ENCODE measurements around the gene PRRT1. TPM values are rescaled to one million over a fixed set of nuclear protein-coding genes. Genes with fewer than 3 reads are reported as not detected.
A peak's percentile ranks its signal among the peaks of the same experiment; 100 is the strongest.

PRRT1 gene
- total and polyA plus RNA-seq, 2 of the 4 experiments (the other 2 are of a cell fraction): 0.99 TPM; not detected in 1

DNA sequence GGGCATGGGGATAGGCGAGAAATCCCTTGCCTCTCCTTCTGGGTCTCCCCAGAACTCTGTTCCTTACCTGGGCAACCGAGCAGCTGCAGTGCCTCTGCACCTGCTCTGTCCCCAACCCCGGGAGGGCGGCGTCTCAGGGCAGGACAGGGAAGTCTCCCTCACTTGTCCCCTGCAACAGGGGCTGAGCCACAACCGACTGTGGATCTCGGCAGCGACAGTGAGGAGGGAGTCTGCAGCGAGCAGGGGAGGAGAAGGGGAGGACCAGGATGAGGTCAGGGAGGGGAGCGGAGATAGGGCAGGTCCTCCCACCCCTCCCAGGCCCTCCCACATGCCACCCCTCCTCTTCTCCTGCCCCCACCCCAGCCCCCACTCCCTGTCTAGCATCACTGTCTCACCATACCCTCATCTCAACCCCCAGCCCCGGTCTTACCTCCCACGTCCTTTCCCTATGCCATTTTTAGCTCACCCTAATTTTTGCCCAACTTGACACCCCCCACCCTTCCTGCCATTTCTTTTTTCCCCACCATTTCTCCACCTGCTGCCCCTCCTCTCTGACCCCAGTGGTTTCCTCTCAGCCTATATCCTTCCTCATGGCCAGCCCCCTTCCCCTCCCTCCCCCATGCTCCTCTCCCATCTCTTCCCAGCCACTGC, 42.5 kb downstream of the PRRT1 start, which contains the start of gene TNXB:
TNXB (minus strand) TSS at position 225 of the 651 bp plus-strand sequence. CDS start 11,140 bp downstream, outside the sequence.
- peak within 1 kb of the TSS; percentile 25; the same call in 1 of the 2 replicates for H3K4me2 ChIP-seq (ENCODE audit: low read depth, low read length)

More for the DNA sequence above, 42.5 kb downstream of the PRRT1 start, which contains the start of gene TNXB:
- H2AK9ac ChIP-seq (replicated peaks; ENCODE audit: low read depth, low read length, poor library complexity): peak within 1 kb of the TSS; percentile 56
- DNase-seq (no peak), ATAC-seq (ENCODE audit: low read depth) (no peak)
- no peak within 1 kb of the TSS for H4K91ac ChIP-seq (ENCODE audit: insufficient read depth, low read depth, low read length)
- peaks cover 27% of the 10 kb centered on the region for H3K27me3 ChIP-seq (ENCODE audit: control insufficient read depth, insufficient read depth, low read length)
- H3K4ac ChIP-seq (ENCODE audit: low read depth, low read length): no peak within 1 kb of the TSS; the same call in 1 of the 2 replicates
- peaks cover 12% of the 10 kb centered on the region for H3K9me1 ChIP-seq (ENCODE audit: insufficient read depth, low read length)
- H3K36me3 ChIP-seq (ENCODE audit: control insufficient read depth, insufficient read depth, low read length): peaks cover 3% of the 10 kb centered on the region; the same call in 1 of the 2 replicates
- H2BK120ac ChIP-seq (ENCODE audit: low read depth, low read length): peak within 1 kb of the TSS; percentile 38; the same call in 1 of the 2 replicates
- peaks cover 4% of the 10 kb centered on the region; the same call in 1 of the 2 replicates for H4K20me1 ChIP-seq (ENCODE audit: insufficient read depth, low read length)
- peak within 1 kb of the TSS; percentile 34; the same call in 1 of the 2 replicates for H3K23ac ChIP-seq (ENCODE audit: low read depth, low read length)
- no peak within 1 kb of the TSS for H2BK15ac ChIP-seq (ENCODE audit: low read depth, low read length)
- no peak within 1 kb of the TSS for H2BK20ac ChIP-seq (ENCODE audit: low read depth, low read length)
- in situ Hi-C loops (cut with MboI; ENCODE audit: low sequenced_read_pairs) (no loop called here), dilution Hi-C loops (cut with HindIII; ENCODE audit: low sequenced_read_pairs, unreplicated experiment) (no loop called here), intact Hi-C loops (cut with micrococcal nuclease) (no loop called here)
- no peak within 1 kb of the TSS for H3K9ac ChIP-seq (ENCODE audit: low read depth, low read length)
- H4K5ac ChIP-seq (ENCODE audit: low read depth, low read length): no peak within 1 kb of the TSS; the same call in 1 of the 2 replicates
- 20% methylated on average over 1 of the region's 12 CpGs; no CpG with 5 or more reads in 1 of the 2 experiments for WGBS, 2 experiments (ENCODE audit: extremely low coverage in 2 of 2, insufficient read length in 1 of 2)
- no peak within 1 kb of the TSS for H3K14ac ChIP-seq (replicated peaks; ENCODE audit: low read depth, low read length)
- H3K56ac ChIP-seq (ENCODE audit: extremely low read depth, insufficient read depth, low read length): no peak within 1 kb of the TSS
- H2AFZ ChIP-seq (replicated peaks; ENCODE audit: low read length, poor library complexity): no peak within 1 kb of the TSS
- peaks cover 34% of the 10 kb centered on the region for H3K4me1 ChIP-seq (ENCODE audit: control insufficient read depth, insufficient read depth, low read length)
- H2AK5ac ChIP-seq (ENCODE audit: low read depth, low read length): peak within 1 kb of the TSS; percentile 40; the same call in 1 of the 2 replicates
- H3K4me3 ChIP-seq (ENCODE audit: insufficient read depth, low read depth, low read length): no peak within 1 kb of the TSS
- ChIA-PET CTCF (interaction anchor here (1.3 kb wide), 1 partner anchor 45 kb away, joined by 3 read pairs; no protein-coding TSS in a partner anchor), POLR2A (ENCODE audit: unreplicated experiment) (no interaction called here)
- peak within 1 kb of the TSS; percentile 28; the same call in 1 of the 2 replicates for H3K18ac ChIP-seq (ENCODE audit: low read depth, low read length)
- no peaks in the 10 kb centered on the region for H3K9me3 ChIP-seq (ENCODE audit: control insufficient read depth, insufficient read depth, low read length)
- H2BK5ac ChIP-seq (ENCODE audit: low read depth, low read length, poor library complexity, severe bottlenecking): no peak within 1 kb of the TSS
- H4K8ac ChIP-seq (ENCODE audit: low read depth in 2 of 2, low read length in 2 of 2): no peak within 1 kb of the TSS
- H3K79me1 ChIP-seq (ENCODE audit: low read depth in 1 of 2, low read length in 2 of 2): peaks cover 0 to 9% of the 10 kb centered on the region in 2 experiments; a peak in 1 of 4 replicates
- BruUV-seq (replicated peaks): no TSS peak
- TF ChIP-seq MAFK (IDR thresholded peaks at IDR 0.05; ENCODE audit: low read depth, low read length) (no peak), POLR2A (IDR thresholded peaks at IDR 0.05; ENCODE audit: low read depth, low read length) (no peak), FOS (IDR thresholded peaks at IDR 0.05; ENCODE audit: low read depth, low read length) (no peak), CTCF (conservative IDR thresholded peaks at IDR 0.05; ENCODE audit: low read depth, low read length) (no peak), SMC3 (IDR thresholded peaks at IDR 0.05; ENCODE audit: low read depth, low read length) (no peak), CHD1 (IDR thresholded peaks at IDR 0.05; ENCODE audit: low read depth, low read length) (no peak), MXI1 (IDR thresholded peaks at IDR 0.05; ENCODE audit: borderline replicate concordance, low read depth, low read length) (no peak), BHLHE40 (IDR thresholded peaks at IDR 0.05; ENCODE audit: low read depth, low read length) (no peak), CEBPB (IDR thresholded peaks at IDR 0.05; ENCODE audit: low read depth, low read length) (no peak), RFX5 (IDR thresholded peaks at IDR 0.05; ENCODE audit: low read depth, low read length) (no peak), USF2 (IDR thresholded peaks at IDR 0.05; ENCODE audit: low read depth, low read length) (no peak), NFE2L2 (IDR thresholded peaks at IDR 0.05; ENCODE audit: low read depth, low read length) (no peak), MAZ (IDR thresholded peaks at IDR 0.05; ENCODE audit: borderline replicate concordance, low read depth, low read length) (no peak), RCOR1 (IDR thresholded peaks at IDR 0.05; ENCODE audit: insufficient replicate concordance, low read length) (no peak)
- TF ChIP-seq, protein P1, sequence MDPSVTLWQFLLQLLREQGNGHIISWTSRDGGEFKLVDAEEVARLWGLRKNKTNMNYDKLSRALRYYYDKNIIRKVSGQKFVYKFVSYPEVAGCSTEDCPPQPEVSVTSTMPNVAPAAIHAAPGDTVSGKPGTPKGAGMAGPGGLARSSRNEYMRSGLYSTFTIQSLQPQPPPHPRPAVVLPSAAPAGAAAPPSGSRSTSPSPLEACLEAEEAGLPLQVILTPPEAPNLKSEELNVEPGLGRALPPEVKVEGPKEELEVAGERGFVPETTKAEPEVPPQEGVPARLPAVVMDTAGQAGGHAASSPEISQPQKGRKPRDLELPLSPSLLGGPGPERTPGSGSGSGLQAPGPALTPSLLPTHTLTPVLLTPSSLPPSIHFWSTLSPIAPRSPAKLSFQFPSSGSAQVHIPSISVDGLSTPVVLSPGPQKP (IDR thresholded peaks at IDR 0.05; ENCODE audit: borderline replicate concordance, low read depth, low read length): no peak
- H3K27ac ChIP-seq (ENCODE audit: insufficient read depth, low read length): peak within 1 kb of the TSS; percentile 83; the same call in 1 of the 2 replicates

All from IMR-90 (cell line).